ENCODE results near the gene METTL26. TPM values are rescaled to one million over a fixed set of nuclear protein-coding genes. Genes with fewer than 3 reads are reported as not detected.

The METTL26 gene
- total and polyA plus RNA-seq, 9 of the 15 experiments (the other 6 are each of a cell fraction or from before 2014, with no cell fraction given), result 7.3 to 262 (median 80.9) TPM

GRCh38 chr16:590188-590814 is 45.8 kb downstream of the METTL26 start (continued):
- TF ChIP-seq E2F5 (CRISPR knock-in tag; IDR thresholded peaks at IDR 0.05), result peak; percentile 81; the same call in 1 of the 2 replicates
- TF ChIP-seq NR3C1 (CRISPR knock-in tag; IDR thresholded peaks at IDR 0.05), result peak; percentile 50; the same call in 1 of the 2 replicates
- peak; percentile 48; the same call in 1 of the 2 replicates for TF ChIP-seq TGIF2 (CRISPR knock-in tag; IDR thresholded peaks at IDR 0.05)
- no peak for TF ChIP-seq HLTF (IDR thresholded peaks at IDR 0.05)
- peak; percentile 43; the same call in 1 of the 2 replicates for TF ChIP-seq POLR2G (IDR thresholded peaks at IDR 0.05; ENCODE audit: low read depth, low read length)
- TF ChIP-seq ZBTB34 (CRISPR knock-in tag; IDR thresholded peaks at IDR 0.05), result no peak
- no peak for TF ChIP-seq CREM (IDR thresholded peaks at IDR 0.05; ENCODE audit: low read depth)
- no peak for TF ChIP-seq LARP7 (IDR thresholded peaks at IDR 0.05)
- TF ChIP-seq FOXP1 (CRISPR knock-in tag; IDR thresholded peaks at IDR 0.05), result peak; percentile 37; the same call in 1 of the 2 replicates
- TF ChIP-seq ZNF644 (tag; IDR thresholded peaks at IDR 0.05; ENCODE audit: low read depth), result no peak
- peak; percentile 54; the same call in 1 of the 2 replicates for TF ChIP-seq MTA3 (IDR thresholded peaks at IDR 0.05; ENCODE audit: borderline replicate concordance)
- peak in 1 of 3 experiments; percentile 45 for TF ChIP-seq YY1 (IDR thresholded peaks at IDR 0.05; ENCODE audit: borderline replicate concordance in 1 of 3, control insufficient read depth in 1 of 3, extremely low read depth in 1 of 3, insufficient read depth in 3 of 3, insufficient read length in 1 of 3, insufficient replicate concordance in 2 of 3, low read depth in 1 of 3, low read length in 2 of 3)
- no peak for TF ChIP-seq MLX (CRISPR knock-in tag; conservative IDR thresholded peaks at IDR 0.05)
- TF ChIP-seq USF1 (CRISPR knock-in tag; IDR thresholded peaks at IDR 0.05), result peak; percentile 18; the same call in 1 of the 2 replicates
- TF ChIP-seq CCNT2 (IDR thresholded peaks at IDR 0.05; ENCODE audit: borderline replicate concordance, extremely low read depth, insufficient read length, low read depth, low read length), result peak; percentile 55
- TF ChIP-seq CHD1 (IDR thresholded peaks at IDR 0.05; ENCODE audit: low read length), result peak; percentile 95
- TF ChIP-seq NFATC3 (IDR thresholded peaks at IDR 0.05), result peak; percentile 98
- peak in 1 of 2 experiments; percentile 29; a peak in 2 of 4 replicates for TF ChIP-seq RAD21 (CRISPR knock-in tag; conservative IDR thresholded peaks at IDR 0.05 in 1 of 2, IDR thresholded peaks at IDR 0.05 in 1 of 2)
- peak; percentile 70; the same call in 1 of the 2 replicates for TF ChIP-seq RB1 (IDR thresholded peaks at IDR 0.05; ENCODE audit: low read depth)
- no peak for TF ChIP-seq EHMT2 (IDR thresholded peaks at IDR 0.05)
- TF ChIP-seq MAZ (CRISPR knock-in tag; conservative IDR thresholded peaks at IDR 0.05 in 1 of 2, IDR thresholded peaks at IDR 0.05 in 1 of 2), result peak in 1 of 2 experiments; percentile 12; a peak in 1 of 4 replicates
- TF ChIP-seq ZNF282 (CRISPR knock-in tag; IDR thresholded peaks at IDR 0.05), result peak; percentile 77; the same call in 1 of the 2 replicates
- TF ChIP-seq HMBOX1 (IDR thresholded peaks at IDR 0.05), result no peak
